ENCODE data around the gene ADAM15. TPM values are rescaled to one million over a fixed set of nuclear protein-coding genes. Genes with fewer than 3 reads are reported as not detected.

ADAM15 gene
- total RNA-seq, 4 donors from 2014 or later: 30.3 to 42.8 (median 36.9) TPM

DNA sequence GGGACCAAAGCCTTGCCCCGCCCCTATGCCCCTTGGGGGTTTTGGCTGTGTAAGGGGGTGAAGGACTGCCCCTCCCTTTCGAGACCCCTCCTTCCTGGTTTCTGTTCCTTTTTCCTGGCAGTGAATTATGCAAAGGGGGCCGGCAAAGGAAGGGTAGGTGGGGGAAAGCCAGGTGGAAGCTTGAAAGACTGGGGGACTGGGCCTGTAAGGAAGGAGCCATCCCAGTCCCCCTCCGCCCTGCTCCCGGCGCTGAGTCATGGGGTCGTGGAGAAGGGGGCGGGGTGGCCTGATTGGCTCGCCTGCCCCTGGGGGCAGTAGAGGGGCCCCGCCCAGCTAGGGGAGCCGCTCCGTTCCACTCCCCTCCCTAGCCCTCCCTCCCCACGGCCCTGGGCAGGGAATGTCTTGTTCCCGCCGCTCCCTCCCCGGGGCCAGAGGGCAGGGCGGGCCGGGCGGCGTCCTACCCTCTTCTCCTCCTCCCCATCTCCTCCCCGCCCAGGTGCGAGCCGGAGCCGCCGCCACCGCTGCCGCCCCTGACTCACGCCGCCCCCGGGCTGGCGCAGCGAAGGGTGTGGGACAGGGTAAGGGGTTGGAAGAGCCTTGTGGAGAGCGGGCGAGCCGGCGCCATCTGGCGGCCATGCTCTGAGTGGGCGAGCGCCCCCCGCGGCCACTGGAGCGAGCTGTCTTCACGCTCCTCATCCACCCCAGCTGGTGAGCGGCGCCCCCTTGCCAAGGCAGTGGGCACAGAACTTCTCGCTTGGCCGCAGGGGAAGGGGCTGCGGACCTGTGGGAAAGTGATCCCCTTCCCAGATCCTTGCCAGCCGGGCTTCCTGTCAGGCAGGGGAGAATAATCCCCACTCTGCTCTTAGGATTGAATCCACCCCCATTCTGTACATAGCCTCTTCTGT, 33.8 kb upstream of the ADAM15 start:
- intact Hi-C loops (cut with DNase I; ENCODE audit: low total_unique reads) (loop anchor here (1.0 to 2.0 kb wide), 4 partner anchors 15 to 68 kb away; partner anchors contain the start of genes ADAM15, PYGO2 and ZBTB7B), in situ Hi-C loops (cut with MboI; ENCODE audit: low sequenced_read_pairs in 4 of 4) (loop anchor here in 2 of 4 donors (10.0 kb wide), 1 partner anchor 52 kb away; the partner anchor contains the start of gene PYGO2 (in 2 of the 2))
- H3K36me3 ChIP-seq: peaks cover 0 to 13% of the 10 kb centered on the region in 2 donors
- peaks cover 21 to 26% of the 10 kb centered on the region in 2 donors for H3K4me1 ChIP-seq
- no peaks in the 10 kb centered on the region for H3K27me3 ChIP-seq
- TF ChIP-seq, protein P1, sequence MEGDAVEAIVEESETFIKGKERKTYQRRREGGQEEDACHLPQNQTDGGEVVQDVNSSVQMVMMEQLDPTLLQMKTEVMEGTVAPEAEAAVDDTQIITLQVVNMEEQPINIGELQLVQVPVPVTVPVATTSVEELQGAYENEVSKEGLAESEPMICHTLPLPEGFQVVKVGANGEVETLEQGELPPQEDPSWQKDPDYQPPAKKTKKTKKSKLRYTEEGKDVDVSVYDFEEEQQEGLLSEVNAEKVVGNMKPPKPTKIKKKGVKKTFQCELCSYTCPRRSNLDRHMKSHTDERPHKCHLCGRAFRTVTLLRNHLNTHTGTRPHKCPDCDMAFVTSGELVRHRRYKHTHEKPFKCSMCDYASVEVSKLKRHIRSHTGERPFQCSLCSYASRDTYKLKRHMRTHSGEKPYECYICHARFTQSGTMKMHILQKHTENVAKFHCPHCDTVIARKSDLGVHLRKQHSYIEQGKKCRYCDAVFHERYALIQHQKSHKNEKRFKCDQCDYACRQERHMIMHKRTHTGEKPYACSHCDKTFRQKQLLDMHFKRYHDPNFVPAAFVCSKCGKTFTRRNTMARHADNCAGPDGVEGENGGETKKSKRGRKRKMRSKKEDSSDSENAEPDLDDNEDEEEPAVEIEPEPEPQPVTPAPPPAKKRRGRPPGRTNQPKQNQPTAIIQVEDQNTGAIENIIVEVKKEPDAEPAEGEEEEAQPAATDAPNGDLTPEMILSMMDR (IDR thresholded peaks at IDR 0.05 in 4 of 5, conservative IDR thresholded peaks at IDR 0.05 in 1 of 5): peak; percentile 96 to 100 (median 97)
- peak; percentile 37 to 47 for TF ChIP-seq POLR2A (IDR thresholded peaks at IDR 0.05)
- peak overlapping the region; percentile 80 to 95 (median 86) for H3K27ac ChIP-seq
- H3K4me3 ChIP-seq: peak overlapping the region; percentile 48 to 52 (median 50)
- no peaks in the 10 kb centered on the region for H3K9me3 ChIP-seq
- DNase-seq: peak; percentile 70 to 90
- ATAC-seq: peak; percentile 84 to 88

DNA sequence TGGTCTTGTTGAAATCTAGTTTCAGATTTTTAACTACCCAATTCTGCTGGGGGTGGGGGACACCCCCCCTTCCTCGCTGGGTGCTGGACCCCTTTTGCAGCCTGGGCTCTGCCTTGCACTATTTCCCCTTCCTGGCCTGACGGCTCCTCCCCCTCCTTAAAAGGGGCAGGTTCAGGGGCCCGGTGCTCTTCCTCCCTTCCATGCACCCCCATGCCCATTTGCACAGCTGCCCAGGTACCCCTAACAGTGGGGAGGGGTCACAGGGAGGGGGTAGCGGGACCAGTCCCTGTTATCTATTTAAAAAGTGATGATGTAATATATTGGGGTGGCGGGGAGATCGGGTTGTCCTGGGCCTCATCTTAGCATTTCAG, 33.2 kb upstream of the ADAM15 start:
- peak overlapping the region; percentile 80 to 95 (median 86) for H3K27ac ChIP-seq
- no peak for DNase-seq
- peaks cover 17 to 20% of the 10 kb centered on the region in 2 donors for H3K4me1 ChIP-seq
- no peaks in the 10 kb centered on the region for H3K27me3 ChIP-seq
- no peak for ATAC-seq
- TF ChIP-seq POLR2A (IDR thresholded peaks at IDR 0.05): no peak
- TF ChIP-seq, protein P1 (IDR thresholded peaks at IDR 0.05 in 4 of 5, conservative IDR thresholded peaks at IDR 0.05 in 1 of 5): no peak
- peaks cover 0 to 13% of the 10 kb centered on the region in 2 donors for H3K36me3 ChIP-seq
- H3K9me3 ChIP-seq: no peaks in the 10 kb centered on the region
- intact Hi-C loops (cut with DNase I; ENCODE audit: low total_unique reads) (loop anchor here (1.0 to 2.0 kb wide), 4 partner anchors 16 to 67 kb away; partner anchors contain the start of genes ADAM15, PYGO2 and ZBTB7B), in situ Hi-C loops (cut with MboI; ENCODE audit: low sequenced_read_pairs in 4 of 4) (loop anchor here in 2 of 4 donors (10.0 kb wide), 1 partner anchor 53 kb away; the partner anchor contains the start of gene PYGO2 (in 2 of the 2))
- H3K4me3 ChIP-seq: peak overlapping the region; percentile 48 to 52 (median 50)

DNA sequence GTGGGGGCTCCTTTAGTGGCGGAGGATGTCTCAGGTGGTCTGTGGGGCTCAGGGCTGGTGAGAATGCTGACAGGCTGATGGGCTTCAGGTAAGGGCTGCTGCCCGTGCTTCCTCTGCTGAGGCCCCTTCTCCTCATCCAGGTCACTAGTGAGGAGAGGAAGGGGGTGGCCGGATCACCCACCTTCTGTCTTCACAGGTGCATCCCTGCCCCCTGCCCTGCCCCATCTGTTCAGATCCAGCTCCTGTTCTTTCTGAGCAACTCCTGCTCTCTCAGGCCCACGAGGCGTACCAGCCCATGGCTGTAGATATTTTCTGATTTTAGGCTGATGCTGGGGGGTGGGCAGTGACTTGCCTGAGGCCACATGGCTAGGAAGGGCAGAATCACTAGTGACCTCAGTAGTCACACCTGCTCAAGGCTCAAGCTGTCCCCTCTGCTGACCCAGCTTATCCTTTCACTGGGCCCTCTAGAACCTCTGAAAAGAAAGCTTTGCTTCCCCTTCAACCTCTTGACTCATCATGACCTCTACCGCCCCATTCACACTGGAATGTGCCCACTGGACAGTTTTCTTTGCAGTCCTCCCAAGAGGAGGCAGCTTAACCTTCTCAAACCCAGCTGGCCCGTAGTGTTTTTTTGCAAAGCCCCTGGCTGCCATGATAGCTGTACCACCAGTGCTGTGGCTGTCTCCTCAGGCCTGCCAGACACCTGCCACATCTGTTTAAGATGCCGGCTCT, 32.3 kb upstream of the ADAM15 start:
- intact Hi-C loops (cut with DNase I; ENCODE audit: low total_unique reads): no loop called here
- ATAC-seq: no peak
- no peak overlapping the region for H3K4me3 ChIP-seq

More for the DNA sequence above, 32.3 kb upstream of the ADAM15 start:
- Histone ChIP-seq H3K4me1 (peaks cover 13 to 20% of the 10 kb centered on the region in 2 donors), H3K36me3 (peaks cover 0 to 13% of the 10 kb centered on the region in 2 donors), H3K9me3 (no peaks in the 10 kb centered on the region), H3K27ac (peak overlapping the region in 1 of 4 donors; percentile 95), H3K27me3 (no peaks in the 10 kb centered on the region)
- in situ Hi-C loops (cut with MboI; ENCODE audit: low sequenced_read_pairs in 4 of 4): loop anchor here in 2 of 4 donors (10.0 kb wide), 1 partner anchor 54 kb away; the partner anchor contains the start of gene PYGO2 (in 2 of the 2)
- no peak for TF ChIP-seq POLR2A (IDR thresholded peaks at IDR 0.05)
- TF ChIP-seq, protein P1 (IDR thresholded peaks at IDR 0.05 in 4 of 5, conservative IDR thresholded peaks at IDR 0.05 in 1 of 5): no peak
- DNase-seq: no peak
